ENCODE results near the gene ADARB1.

- TF ChIP-seq CTCF (IDR thresholded peaks at IDR 0.05), result no peak
- no peak for TF ChIP-seq ZFX (IDR thresholded peaks at IDR 0.05; ENCODE audit: borderline replicate concordance)
Measured at GRCh38 chr21:45037986-45038385, 36.4 kb upstream of the ADARB1 start.

Measured in 22Rv1 (cell line).